Mucosa of gallbladder (tissue), 1 donor: ENCODE measurements around the gene NR4A1. TPM values are rescaled to one million over a fixed set of nuclear protein-coding genes. Genes with fewer than 3 reads are reported as not detected.

ENCODE experiments used
- DNase-seq: peaks from one replicate; pipeline ENCODE4 v3.0.0-alpha.2; 2020; ENCODE audit warnings: low spot score
- total RNA-seq: library from RNA; stranded (reverse); gene quantifications from one replicate; pipeline ENCODE4 v1.2.1, GENCODE V29; 2021
- donor health status: DM: no; HTN: no; CAD: no.

NR4A1 gene
- total RNA-seq: 131 TPM

DNA sequence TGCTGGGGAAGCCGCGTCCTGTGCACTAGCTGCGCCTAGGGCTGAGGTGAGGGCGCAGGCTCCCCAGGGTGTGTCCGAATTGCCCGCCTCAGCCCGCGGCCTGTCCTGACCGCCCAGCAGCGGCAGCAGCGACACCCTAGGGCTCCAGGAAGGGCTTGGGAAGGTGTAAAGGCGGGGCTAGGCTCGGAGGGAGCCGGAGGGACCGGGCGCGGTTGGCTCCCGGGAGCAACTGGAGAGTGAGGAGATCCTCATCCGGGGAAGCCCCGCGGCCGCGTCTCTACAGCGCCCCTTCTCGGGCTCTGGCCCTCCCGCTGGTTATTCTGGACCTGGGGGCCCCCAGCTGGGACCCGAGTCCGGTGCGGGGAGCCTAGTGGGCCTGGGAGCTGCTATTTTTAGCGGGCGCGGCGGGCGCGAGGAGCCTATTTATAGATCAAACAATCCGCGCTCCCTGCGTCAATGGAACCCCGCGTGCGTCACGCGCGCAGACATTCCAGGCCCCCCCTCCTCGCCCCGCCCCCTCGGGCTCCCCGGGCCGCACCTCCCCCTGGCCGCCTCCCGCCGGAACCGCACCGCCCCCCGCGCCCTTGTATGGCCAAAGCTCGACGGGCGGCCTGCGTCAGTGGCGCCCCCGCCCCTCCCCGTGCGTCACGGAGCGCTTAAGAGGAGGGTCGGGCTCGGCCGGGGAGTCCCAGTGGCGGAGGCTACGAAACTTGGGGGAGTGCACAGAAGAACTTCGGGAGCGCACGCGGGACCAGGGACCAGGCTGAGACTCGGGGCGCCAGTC lies at the start of gene NR4A1:
Gene NR4A1, plus strand, starts transcription at position 685 of the 784 bp plus-strand sequence. CDS start 2,887 bp downstream, outside the sequence.
- peak; percentile 98 for DNase-seq

DNA sequence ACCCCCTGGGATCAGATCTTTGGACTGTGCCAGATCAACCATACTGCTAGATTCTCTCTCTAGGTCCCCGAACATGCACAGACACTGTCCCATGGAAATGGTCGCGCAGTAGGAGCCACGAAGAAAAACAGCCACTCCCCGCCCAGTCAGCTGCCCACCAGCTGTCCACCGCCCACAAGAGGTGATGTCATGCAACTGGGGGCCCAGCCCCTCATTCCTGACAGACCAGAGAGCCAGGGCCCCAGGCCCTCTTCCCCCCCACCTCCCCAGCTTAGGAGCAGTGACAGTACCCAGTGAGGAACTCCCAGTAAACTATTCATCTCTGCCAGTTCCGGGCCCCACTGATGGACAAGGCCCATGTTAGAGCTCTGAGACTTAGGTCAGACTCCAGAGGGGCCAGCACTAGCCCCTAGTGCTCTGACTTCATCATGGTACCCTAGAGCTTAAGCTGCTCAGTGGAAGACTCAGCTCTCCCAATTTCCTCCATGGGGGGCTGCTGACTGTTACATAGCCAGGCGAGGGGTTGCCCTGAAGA lies 48.2 kb upstream of the NR4A1 start:
- no peak for DNase-seq

DNA sequence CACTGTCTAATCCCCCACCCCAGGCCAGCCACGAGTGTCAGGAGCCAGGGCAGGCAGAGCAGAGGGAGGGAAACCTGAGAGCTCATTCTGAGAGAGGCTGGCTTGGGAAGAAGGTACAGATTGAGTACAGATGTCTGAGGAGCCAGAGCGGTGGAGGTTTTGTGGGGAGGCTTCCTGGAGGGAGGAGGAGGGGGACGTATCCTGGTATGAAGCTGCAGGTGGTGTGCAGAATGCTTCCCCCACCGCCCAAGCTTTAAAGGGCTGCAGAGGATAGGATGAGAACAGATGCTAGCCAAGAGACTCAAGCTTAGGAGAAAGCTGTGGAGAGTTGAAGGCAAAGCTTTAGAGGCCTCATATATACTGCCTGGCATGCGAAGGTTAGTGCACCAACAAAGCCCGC lies 47.7 kb upstream of the NR4A1 start:
- DNase-seq: no peak

DNA sequence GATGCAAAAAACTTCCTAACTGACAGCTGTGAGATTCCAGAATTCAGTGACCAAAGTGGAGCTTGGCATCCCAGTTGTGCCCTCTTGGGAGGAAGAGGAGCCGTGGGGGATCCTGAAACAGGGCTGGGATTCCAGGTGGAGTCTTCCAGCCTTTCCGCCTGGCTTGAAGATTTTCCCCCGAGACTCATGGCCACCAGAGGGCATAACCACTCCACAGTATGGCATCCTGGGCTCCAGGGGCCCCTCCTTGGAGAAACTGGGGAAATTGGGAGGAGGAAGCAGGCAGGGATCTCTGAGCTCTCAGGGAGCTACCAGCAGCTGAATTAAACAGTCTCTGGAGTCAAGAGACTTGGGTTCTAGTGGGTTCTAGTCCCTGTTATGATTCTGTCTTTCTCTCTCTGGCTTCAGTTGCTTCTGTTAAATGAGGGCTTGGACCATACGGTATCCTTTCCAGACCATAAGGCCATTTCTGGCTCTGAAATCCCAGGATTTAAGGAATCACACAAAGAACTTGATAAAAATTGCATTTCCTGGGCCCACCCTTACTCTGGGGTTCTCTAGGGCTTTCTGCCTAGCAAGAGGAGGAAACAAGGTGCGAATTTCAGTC lies 47.1 kb upstream of the NR4A1 start:
- peak; percentile 58 for DNase-seq

DNA sequence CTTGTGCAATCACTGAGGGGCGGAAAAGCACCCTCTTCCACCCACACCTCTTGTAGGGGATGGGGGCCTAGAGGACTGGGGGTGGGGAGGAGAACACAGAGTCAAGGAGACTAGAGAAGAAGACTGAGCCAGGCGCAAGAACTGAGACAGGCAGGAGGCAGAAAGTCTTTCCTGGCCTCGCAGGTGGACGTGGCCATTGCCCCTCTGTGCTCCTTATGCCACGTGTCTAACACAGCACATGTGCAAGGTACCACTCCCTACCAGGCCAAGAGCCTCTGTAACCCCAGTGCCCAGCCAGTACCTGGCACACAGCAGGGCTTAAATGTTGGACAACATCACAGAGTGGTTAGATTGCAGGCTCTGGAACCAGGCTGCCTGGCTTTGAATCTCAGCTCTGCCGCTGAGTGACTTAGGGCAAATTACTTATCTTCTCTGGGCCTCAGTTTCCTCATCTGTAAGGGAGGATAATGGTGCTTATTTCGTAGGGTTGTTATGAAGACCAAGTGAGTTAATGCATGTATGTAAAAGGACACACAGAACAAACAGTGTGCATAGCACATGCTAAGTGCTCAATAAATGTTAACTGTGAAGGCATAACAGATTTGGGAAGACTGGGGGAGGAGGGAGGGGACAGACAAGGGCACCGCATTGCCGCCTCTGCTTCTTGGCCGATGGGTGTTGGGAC lies 45.9 kb upstream of the NR4A1 start:
- no peak for DNase-seq

DNA sequence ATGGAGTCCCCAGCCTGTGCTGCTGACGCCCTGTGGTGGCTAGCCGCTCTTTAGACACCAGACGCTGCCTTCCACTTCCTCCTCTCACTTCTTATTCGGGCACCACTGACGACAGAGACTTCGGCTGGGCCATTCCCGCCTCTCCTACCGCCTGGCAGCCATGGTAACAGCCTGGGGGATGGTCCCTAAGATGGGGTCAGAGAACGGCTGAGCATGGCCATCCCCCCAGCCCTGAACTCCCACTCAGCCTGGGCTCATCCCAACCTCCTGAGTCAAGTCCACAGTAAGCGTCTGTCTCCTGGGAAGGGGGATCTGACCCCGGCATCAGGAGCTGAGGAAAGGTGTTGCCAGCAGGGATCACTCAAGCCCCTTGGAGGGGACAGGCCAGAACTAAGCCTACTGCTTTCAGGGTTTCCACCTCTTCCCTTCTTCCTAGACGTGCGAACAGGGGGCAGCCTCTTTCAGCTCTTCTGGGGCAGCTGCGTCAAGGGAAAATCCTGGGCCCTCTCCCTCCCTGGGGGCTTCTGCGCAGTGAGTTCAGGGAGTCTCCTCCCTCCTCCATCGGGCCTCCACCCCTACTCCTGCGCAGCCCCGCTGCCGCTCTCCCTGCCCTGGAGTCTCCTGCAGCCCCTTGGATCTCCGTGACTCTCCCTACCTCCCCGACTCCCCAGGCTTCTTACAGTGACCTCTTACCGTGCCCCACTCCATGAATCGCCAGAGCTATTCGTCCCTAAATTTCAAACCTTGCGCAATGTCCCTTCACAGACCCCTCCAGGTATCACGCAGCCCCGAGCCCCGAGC lies 45.1 kb upstream of the NR4A1 start:
- peak; percentile 61 for DNase-seq

DNA sequence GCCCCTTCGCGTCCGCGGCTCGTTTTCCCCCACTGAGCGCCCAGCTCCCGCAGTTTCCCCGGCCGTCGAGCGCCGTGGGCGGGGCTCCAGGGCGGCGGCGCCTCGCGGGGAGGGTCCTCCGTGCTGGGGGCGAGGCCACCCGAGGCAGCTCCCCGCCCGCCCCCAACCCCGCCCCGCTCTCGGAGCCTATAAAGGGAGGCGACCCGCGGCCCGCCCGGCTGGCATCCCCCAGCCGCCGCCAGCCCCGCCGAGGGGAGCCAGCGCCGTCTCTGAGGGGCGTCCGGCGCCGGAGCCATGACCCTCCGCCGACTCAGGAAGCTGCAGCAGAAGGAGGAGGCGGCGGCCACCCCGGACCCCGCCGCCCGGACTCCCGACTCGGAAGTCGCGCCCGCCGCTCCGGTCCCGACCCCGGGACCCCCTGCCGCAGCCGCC lies 44.5 kb upstream of the NR4A1 start, which contains the start of gene TAMALIN:
Gene TAMALIN, plus strand, starts transcription at position 221 of the 432 bp plus-strand sequence. Its CDS starts 74 bp downstream, at position 295.
- DNase-seq: peak; percentile 63

DNA sequence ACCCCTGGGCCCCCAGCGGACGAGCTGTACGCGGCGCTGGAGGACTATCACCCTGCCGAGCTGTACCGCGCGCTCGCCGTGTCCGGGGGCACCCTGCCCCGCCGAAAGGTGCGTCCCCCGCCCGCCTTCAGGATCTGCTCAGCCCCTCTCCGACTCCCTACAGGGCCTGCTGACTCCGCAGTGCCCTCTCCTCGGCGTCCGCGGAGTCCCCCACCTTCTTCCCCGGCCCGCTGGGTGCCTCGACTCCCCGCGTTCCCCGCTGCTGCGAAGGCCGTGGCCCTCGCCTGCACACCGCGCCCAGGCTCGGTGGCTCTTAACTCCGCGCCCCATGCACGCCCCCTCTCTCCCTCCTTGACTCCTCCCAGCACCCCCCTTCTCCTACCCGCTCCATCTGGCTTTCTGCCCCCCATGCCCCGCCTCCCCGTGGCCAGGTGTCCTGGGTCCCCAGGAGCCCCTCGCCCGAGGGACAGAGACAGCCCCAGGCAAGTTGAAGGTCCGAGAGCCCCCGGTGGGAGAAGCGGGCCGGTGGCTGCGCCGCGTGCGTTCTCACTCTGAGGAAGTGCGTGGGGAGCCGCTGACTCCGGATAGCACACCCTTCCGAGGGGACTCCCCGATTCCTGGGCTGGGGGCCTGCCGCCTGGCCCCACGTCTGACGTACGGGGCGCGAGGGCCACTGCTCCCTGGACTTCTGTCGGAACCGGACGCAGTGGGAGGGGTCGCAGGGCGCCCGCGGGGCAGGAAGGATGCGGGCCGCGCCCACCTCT lies 43.9 kb upstream of the NR4A1 start:
- peak; percentile 38 for DNase-seq

DNA sequence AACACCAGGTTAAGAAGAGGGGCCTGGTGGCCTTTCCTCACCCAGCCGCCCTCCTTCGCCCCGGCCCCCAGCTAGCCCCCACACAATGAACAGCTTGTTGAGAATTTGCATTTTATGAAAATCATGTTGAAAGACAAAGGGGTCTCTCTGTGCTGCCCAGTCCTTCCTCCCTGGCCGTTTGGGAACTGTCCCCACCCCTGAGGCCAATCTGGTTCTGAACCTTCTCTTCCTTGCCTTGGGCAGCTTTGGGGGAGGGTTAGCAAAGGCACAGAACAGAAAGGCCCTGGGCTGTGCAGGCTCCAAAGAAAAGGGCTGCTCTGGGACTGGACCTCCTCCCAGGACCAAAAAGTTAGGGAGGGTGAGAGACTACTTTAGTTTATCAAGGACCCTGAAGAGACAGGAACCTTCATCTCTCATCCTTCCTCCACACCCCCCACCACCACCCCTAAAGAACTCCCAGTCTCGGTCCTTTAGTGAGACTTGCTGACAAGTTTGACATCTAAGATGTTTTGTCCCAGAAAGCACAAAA lies 43.2 kb upstream of the NR4A1 start:
- DNase-seq: no peak

DNA sequence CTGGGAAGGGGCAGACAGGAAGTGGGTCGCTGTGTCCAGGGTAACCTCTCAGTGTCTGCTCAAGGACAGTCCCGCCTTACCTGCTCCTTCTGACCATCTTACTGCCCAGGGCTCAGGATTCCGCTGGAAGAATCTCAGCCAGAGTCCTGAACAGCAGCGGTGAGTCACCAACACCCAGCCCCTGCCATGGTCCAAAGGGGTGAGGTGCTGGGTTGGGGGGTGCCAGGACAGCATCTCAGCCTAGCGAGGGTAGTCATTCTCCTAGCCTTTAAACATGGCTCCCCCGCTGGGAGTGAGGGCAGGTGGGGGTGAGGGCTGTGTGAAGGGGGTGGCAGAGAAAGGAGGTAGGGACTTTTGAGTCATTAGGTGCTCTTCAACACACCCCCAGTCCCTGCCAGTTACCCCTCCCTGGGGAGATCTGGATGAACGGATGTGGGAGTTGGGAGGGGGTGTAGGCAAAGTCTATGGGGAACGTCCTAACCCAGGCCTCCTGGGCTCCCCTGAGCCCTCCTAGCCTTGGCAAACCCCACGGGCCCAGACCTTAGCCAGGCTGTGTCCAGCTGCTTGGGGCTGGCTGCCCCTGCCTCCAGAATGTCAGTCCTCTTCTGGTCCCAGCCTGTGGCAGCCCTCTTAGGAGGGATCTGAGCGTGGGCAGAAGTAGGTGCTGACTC lies 42.0 kb upstream of the NR4A1 start:
- no peak for DNase-seq

DNA sequence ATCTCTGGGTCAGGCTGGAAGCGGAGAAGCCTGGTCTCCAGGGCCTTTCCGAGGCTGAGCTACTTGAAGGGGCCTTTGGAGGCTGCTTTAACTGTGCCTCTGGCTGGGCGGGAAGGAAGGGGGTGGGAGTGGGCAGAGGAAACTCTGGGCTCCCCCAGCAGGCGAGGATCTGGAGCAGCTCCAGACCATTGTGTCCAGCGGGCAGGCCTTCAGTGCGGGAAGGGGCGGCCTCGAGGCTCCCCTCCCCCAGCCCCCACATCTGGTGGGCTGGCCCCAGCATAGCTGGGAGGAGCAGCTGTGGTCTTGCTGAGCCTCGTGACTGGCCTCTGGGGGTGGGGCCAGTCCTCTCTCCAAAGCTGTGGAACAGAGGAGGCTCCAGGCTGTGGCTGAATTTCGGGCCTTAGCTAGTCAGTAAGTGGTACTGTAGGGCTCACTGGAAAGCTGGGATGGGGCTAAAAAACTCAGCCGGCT lies 41.1 kb upstream of the NR4A1 start:
- peak; percentile 70 for DNase-seq

DNA sequence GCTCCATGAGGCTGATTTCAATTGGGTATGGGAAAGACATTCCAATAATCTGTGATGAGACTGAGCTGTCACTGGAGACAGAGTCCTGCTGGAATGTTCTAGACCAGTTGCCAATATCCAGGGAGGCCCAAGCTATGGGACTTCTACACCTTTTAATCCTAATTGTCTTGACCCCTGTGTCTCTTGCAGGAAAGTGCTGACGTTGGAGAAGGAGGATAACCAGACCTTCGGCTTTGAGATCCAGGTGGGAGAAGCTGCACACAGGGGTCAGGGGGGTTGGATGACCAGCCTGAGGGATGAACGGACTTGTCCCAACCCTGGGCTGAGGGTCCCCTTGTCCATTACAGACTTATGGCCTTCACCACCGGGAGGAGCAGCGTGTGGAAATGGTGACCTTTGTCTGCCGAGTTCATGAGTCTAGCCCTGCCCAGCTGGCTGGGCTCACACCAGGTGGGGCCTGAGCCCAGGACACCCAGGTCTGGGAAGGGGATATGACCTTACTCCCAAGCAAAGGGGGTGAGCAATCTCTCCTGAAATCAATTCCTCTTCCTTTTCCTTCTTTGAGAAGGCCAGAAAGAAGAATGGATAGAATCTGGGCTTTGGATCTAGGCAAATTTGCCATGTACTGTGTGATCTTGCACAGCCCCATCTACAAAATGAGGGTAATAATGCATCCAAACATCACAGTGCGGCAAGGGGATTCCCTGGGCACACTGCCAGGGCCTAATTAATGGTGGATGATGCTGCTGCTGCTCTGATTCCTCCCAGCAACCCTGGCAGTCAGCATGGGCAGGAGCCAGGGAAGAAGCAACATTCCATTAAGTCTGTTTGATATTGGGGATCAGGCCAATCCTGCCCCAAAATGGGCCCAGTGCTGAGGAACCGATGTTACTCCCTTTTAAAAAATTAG lies 40.3 kb upstream of the NR4A1 start:
- no peak for DNase-seq

DNA sequence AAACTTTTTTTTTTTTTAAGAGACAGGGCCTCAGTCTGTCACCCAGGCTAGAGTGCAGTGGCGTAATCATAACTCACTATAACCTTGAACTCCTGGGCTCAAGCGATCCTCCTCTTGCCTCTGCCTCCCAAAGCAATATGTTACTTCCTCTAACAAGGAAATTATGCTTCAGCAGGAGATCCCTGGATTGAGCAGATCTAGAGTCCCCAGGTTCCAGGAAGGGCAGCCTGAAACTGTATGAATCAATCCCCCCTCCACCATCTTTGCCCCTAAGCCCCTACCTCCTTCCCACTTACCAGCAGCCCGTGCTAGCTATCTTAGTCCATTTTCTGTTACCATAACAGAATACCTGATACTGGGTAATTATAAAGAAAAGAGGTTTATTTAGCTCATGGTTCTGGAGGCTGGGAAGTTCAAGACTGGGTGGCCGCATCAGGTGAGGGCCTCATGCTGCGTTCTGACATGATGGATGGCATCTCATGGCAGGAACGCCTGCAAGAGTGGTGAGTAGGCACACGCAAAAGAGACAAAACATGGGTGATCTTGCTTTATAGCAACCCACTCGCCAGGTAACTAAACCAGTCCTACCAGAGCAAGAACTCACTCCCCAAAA lies 39.5 kb upstream of the NR4A1 start:
- no peak for DNase-seq

DNA sequence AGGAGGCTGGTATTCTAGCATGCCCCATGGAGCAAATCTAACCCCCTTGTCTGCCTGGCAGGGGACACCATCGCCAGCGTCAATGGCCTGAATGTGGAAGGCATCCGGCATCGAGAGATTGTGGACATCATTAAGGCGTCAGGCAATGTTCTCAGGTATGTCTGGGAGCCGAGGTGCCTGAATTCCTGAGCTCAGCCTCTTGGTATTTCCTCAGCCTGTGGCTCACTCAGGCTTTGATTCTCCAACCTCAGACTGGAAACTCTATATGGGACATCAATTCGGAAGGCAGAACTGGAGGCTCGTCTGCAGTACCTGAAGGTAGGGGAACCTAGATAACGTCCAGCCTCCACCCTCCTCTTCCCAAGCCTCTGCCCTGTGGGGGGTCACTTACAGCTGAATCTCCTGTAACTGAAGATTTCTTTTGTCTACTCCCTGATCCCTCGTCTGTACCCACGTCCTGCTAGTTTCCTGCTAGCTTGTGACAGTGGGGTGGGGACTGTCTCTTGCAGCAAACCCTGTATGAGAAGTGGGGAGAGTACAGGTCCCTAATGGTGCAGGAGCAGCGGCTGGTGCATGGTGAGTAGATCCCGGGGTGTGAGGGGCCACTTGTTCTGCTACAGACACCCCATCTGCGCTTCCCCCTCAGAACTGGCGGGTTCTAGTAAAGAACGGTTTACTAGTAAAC lies 37.5 kb upstream of the NR4A1 start:
- no peak for DNase-seq

DNA sequence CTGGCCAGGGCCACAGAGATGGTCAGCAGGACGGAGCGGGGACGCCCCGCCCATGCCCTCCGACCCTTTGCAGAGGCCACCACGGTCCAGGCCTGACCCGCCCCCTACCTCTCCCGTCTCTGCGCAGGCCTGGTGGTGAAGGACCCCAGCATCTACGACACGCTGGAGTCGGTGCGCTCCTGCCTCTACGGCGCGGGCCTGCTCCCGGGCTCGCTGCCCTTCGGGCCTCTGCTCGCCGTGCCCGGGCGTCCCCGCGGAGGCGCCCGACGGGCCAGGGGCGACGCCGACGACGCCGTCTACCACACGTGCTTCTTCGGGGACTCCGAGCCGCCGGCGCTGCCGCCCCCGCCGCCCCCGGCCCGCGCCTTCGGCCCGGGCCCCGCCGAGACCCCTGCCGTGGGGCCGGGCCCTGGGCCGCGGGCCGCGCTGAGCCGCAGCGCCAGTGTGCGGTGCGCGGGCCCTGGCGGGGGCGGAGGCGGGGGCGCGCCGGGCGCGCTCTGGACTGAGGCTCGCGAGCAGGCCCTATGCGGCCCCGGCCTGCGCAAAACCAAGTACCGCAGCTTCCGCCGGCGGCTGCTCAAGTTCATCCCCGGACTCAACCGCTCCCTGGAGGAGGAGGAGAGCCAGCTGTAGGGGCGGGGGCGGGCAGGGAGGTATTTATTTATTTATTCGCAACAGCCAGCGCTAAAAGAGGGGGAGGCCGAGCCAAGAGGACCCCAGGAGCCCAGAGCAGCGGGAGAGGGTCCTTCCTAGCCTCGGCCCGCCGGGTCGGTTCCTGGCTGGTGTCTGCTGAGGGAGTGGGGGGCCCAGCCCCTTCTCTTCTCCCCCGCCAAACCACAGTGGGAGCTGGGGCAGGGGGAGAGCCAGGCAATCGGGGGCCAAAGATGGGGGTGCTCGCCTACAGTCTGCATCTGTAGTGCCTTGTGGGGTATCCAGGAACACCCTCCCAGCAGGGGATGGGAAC lies 36.4 kb upstream of the NR4A1 start:
- no peak for DNase-seq

DNA sequence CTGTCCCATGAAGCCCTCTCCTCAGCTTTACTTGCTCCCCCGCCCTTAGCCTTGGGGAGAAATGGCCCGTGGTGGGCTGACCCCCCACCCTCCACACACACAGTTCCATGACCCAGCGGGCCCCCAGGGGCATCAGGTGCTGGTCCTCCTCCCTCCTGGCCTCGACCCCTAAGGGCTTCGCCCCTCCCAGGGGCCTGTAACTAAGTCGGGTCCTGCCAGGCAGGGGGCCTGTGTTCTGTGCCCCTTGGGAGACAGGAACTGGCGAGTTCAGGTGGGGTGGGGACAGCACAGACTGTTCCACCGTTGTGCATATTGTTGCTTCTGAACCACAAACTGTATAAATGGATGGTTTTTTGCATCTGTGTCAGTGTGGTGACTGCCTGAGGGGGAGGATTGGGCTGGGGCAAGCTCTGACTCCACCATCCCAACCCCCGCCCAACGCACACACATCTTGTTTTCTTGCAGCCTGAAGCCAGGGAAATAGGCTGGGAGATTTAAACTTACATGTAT lies 35.7 kb upstream of the NR4A1 start:
- DNase-seq: no peak
